Measurements from ENCODE around the gene SERPINE1.

Gene SERPINE1

DNA sequence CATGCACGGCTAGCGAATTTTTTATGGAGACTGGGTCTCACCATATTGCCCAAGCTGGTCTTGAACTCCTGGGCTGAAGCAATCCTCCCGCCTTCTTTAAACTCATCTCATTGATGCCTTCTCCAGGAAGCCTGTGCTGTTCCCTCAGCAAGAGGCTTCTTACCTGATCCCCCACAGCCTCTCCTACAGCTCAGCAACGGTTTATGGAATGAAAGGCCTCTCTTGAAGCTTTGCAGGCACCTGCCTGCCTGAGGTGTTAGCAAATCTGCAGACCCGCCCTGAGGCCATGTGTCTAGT is 42.1 kb upstream of the SERPINE1 start:
- Histone ChIP-seq H2AFZ (ENCODE audit: low read depth, low read length, severe bottlenecking) (peak overlapping the region; percentile 87), H4K20me1 (ENCODE audit: low read depth, low read length) (no peaks in the 10 kb centered on the region), H3F3A (ENCODE audit: insufficient read depth) (no peaks in the 10 kb centered on the region; the same call in 1 of the 2 replicates), H3K27me3 (ENCODE audit: low read length) (no peaks in the 10 kb centered on the region), H3K4me2 (ENCODE audit: low read depth, low read length, poor library complexity, severe bottlenecking) (peak overlapping the region; percentile 91), H3K36me3 (ENCODE audit: low read length) (no peaks in the 10 kb centered on the region), H3K9me2 (replicated peaks; ENCODE audit: insufficient read depth, low read length) (no peaks in the 10 kb centered on the region), H3K27ac (ENCODE audit: low read depth, low read length) (peak overlapping the region; percentile 1; the same call in 1 of the 2 replicates), H3K4me3 (ENCODE audit: insufficient read depth, low read length, poor library complexity, severe bottlenecking) (peak overlapping the region; percentile 90), H3K9me3 (ENCODE audit: insufficient read depth, low read length) (no peaks in the 10 kb centered on the region), H3K79me2 (ENCODE audit: insufficient read depth, low read length) (peaks cover 16% of the 10 kb centered on the region), H3K9ac (ENCODE audit: low read length) (peak overlapping the region; percentile 83)
- TF ChIP-seq EZH2phosphoT487 (conservative IDR thresholded peaks at IDR 0.05; ENCODE audit: low read length), result no peak
- TF ChIP-seq, protein P1, sequence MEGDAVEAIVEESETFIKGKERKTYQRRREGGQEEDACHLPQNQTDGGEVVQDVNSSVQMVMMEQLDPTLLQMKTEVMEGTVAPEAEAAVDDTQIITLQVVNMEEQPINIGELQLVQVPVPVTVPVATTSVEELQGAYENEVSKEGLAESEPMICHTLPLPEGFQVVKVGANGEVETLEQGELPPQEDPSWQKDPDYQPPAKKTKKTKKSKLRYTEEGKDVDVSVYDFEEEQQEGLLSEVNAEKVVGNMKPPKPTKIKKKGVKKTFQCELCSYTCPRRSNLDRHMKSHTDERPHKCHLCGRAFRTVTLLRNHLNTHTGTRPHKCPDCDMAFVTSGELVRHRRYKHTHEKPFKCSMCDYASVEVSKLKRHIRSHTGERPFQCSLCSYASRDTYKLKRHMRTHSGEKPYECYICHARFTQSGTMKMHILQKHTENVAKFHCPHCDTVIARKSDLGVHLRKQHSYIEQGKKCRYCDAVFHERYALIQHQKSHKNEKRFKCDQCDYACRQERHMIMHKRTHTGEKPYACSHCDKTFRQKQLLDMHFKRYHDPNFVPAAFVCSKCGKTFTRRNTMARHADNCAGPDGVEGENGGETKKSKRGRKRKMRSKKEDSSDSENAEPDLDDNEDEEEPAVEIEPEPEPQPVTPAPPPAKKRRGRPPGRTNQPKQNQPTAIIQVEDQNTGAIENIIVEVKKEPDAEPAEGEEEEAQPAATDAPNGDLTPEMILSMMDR (IDR thresholded peaks at IDR 0.05; ENCODE audit: insufficient read depth, low read length, poor library complexity, severe bottlenecking), result no peak

- Histone ChIP-seq H3K27me3 (ENCODE audit: low read length) (no peaks in the 10 kb centered on the region), H3K9me2 (replicated peaks; ENCODE audit: insufficient read depth, low read length) (no peaks in the 10 kb centered on the region), H3K79me2 (ENCODE audit: insufficient read depth, low read length) (peaks cover 16% of the 10 kb centered on the region), H3K36me3 (ENCODE audit: low read length) (no peaks in the 10 kb centered on the region), H3K9ac (ENCODE audit: low read length) (peak within 1 kb of the TSS; percentile 83), H3K4me2 (ENCODE audit: low read depth, low read length, poor library complexity, severe bottlenecking) (peak within 1 kb of the TSS; percentile 91), H3K27ac (ENCODE audit: low read depth, low read length) (peak within 1 kb of the TSS; percentile 67), H3K4me3 (ENCODE audit: insufficient read depth, low read length, poor library complexity, severe bottlenecking) (peak within 1 kb of the TSS; percentile 90), H3F3A (ENCODE audit: insufficient read depth) (no peaks in the 10 kb centered on the region; the same call in 1 of the 2 replicates), H2AFZ (ENCODE audit: low read depth, low read length, severe bottlenecking) (peak within 1 kb of the TSS; percentile 87), H4K20me1 (ENCODE audit: low read depth, low read length) (no peaks in the 10 kb centered on the region), H3K9me3 (ENCODE audit: insufficient read depth, low read length) (no peaks in the 10 kb centered on the region)
- TF ChIP-seq, protein P1 (IDR thresholded peaks at IDR 0.05; ENCODE audit: insufficient read depth, low read length, poor library complexity, severe bottlenecking), result no peak
- TF ChIP-seq EZH2phosphoT487 (conservative IDR thresholded peaks at IDR 0.05; ENCODE audit: low read length), result no peak
Observed at GRCh38 chr7:101085162-101085964, 41.5 kb upstream of the SERPINE1 start, which contains the start of gene TRIM56. Gene TRIM56 (plus strand): TSS chr7:101085481. CDS start chr7:101087313, 1,832 bp downstream.

DNA sequence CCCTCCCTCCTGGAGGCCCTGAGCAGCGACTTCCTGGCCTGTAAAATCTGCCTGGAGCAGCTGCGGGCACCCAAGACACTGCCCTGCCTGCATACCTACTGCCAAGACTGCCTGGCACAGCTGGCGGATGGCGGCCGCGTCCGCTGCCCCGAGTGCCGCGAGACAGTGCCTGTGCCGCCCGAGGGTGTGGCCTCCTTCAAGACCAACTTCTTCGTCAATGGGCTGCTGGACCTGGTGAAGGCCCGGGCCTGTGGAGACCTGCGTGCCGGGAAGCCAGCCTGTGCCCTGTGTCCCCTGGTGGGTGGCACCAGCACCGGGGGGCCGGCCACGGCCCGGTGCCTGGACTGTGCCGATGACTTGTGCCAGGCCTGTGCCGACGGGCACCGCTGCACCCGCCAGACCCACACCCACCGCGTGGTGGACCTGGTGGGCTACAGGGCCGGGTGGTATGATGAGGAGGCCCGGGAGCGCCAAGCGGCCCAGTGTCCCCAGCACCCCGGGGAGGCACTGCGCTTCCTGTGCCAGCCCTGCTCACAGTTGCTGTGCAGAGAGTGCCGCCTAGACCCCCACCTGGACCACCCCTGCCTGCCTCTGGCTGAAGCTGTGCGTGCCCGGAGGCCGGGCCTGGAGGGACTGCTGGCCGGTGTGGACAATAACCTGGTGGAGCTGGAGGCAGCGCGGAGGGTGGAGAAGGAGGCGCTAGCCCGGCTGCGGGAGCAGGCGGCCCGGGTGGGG is 39.4 kb upstream of the SERPINE1 start:
- Histone ChIP-seq H3K9me2 (replicated peaks; ENCODE audit: insufficient read depth, low read length) (no peaks in the 10 kb centered on the region), H3K27ac (ENCODE audit: low read depth, low read length) (no peak overlapping the region), H3K36me3 (ENCODE audit: low read length) (no peaks in the 10 kb centered on the region), H3K9ac (ENCODE audit: low read length) (no peak overlapping the region), H3K27me3 (ENCODE audit: low read length) (no peaks in the 10 kb centered on the region), H3K4me2 (ENCODE audit: low read depth, low read length, poor library complexity, severe bottlenecking) (no peak overlapping the region), H4K20me1 (ENCODE audit: low read depth, low read length) (no peaks in the 10 kb centered on the region), H2AFZ (ENCODE audit: low read depth, low read length, severe bottlenecking) (no peak overlapping the region), H3K9me3 (ENCODE audit: insufficient read depth, low read length) (no peaks in the 10 kb centered on the region), H3F3A (ENCODE audit: insufficient read depth) (no peaks in the 10 kb centered on the region), H3K79me2 (ENCODE audit: insufficient read depth, low read length) (peaks cover 16% of the 10 kb centered on the region), H3K4me3 (ENCODE audit: insufficient read depth, low read length, poor library complexity, severe bottlenecking) (no peak overlapping the region)
- TF ChIP-seq, protein P1 (IDR thresholded peaks at IDR 0.05; ENCODE audit: insufficient read depth, low read length, poor library complexity, severe bottlenecking), result no peak
- no peak for TF ChIP-seq EZH2phosphoT487 (conservative IDR thresholded peaks at IDR 0.05; ENCODE audit: low read length)

All from SU-DHL-6 (cell line).